Activated CD8-positive, alpha-beta memory T cell treated with anti-CD3 and anti-CD28 coated beads, Interleukin-2, amount 50 U/mL, for 24 hours (primary cell): ENCODE data around the gene SERP1.

Source experiments
- DNase-seq: peaks from one replicate; pipeline ENCODE4 v3.0.0-alpha.2; 2020; ENCODE audit errors: extremely low read depth

Gene SERP1

GRCh38 chr3:150546226-150547044, at the start of gene SERP1, which contains the start of gene EIF2A:
SERP1 (minus strand) TSS chr3:150546496; CDS start chr3:150546135, 361 bp downstream.
EIF2A (plus strand) TSS chr3:150546787; CDS start chr3:150546803, 16 bp downstream.
- DNase-seq = peak; percentile 95

- no peak for DNase-seq
Measured at GRCh38 chr3:150594150-150594549, 47.9 kb upstream of the SERP1 start.

- no peak for DNase-seq
Measured at GRCh38 chr3:150589759-150590158, 43.5 kb upstream of the SERP1 start.

DNA sequence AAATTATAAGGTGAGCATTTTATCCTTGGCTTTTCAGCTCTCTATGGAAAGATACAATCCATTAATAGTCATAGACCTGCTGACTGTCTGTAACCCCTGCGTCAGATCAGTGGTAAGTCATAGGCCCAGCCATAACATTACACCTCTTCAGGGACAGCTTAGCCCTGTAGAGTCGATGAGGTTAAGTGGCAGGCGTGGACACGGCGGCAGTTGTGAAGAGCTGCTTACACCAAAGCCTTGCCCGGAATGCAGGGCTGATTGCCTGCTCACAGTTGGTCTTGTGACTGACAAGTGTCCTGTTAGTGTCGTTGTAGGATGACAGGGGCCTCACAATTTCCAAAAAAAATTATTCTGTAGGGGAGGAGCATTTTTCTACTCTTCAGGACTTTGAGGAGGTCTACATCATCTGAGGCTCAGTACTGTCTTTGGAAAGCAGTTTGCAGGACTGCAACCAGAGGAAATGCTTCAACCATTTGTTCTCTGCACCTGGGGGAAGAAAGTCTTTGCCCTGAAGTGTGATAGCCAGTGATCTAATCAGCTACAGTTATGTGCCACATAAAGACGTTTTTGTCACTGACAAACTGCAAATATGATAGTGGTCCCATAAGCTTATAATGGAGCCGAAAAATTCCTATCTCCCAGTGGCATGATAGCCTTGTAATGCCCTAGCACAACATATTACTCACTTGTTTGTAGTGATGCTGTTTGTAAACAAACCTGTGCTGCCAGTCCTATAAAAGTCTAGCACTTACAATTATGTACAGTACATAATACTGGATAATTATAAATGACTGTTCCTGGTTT, 41.9 kb upstream of the SERP1 start:
- DNase-seq = no peak

DNA sequence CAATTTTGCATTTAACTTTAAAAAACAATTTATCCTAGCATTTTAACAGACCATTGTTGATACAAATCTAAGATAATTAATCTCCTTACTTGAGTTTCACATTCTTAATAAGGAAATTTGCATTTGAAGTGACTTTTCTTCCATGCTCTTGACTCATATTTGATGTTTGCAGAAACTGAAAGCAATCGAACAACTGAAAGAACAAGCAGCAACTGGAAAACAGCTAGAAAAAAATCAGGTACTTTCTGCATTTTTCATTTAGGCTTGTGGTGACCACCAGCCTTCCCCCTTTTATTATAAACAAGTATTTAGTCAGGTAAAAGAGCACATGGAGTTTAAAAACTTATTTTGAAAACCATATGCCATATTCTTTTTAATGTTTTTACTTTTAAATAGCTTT, 36.7 kb upstream of the SERP1 start:
- DNase-seq = no peak

DNA sequence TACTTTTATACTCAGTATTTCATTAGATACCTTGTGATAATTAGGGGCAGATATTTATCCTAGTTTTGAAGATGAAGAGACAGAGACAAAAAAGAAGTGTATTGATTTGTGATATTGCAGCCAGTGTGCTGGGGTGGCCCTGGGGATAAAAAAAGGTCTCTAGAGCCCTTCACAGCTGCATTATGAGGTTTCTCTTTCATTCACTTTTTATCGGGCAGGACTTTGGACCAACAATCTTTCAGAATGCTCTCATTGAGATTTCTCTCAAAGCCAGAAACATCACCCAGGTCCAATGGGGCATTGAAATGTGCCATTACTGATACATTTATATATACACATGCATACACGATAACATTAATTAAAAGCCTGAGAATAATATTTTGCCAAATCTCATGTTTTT, 36.3 kb upstream of the SERP1 start:
- DNase-seq = no peak

- DNase-seq = no peak
Measured at GRCh38 chr3:150581174-150581573, 34.9 kb upstream of the SERP1 start.

- no peak for DNase-seq
Measured at GRCh38 chr3:150577855-150578254, 31.6 kb upstream of the SERP1 start.

GRCh38 chr3:150567328-150567727, 21.0 kb upstream of the SERP1 start:
- DNase-seq = no peak

- DNase-seq = no peak
Measured at GRCh38 chr3:150564243-150564642, 17.9 kb upstream of the SERP1 start.

DNA sequence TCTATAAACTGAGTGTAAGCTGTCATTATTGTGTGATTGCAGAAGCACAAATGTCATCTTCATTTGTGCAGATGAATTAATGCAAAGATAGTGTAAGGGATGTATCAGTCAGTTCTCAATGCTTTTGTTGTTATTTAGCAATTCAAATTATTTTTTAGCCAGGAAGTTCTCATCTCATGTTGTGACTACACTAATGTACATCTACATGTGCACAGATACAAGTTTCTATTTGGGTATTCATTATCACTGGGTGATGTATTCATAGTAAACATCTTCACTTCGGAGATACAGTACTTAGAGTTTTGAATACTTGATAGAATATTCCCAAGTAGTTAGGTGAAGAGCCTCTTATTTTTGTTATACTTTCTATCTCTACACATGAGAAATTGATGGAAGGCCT, 11.4 kb upstream of the SERP1 start:
- DNase-seq = no peak

- no peak for DNase-seq
Measured at GRCh38 chr3:150556792-150557191, 10.5 kb upstream of the SERP1 start.

GRCh38 chr3:150555859-150556436, 9.7 kb upstream of the SERP1 start:
- DNase-seq = no peak

DNA sequence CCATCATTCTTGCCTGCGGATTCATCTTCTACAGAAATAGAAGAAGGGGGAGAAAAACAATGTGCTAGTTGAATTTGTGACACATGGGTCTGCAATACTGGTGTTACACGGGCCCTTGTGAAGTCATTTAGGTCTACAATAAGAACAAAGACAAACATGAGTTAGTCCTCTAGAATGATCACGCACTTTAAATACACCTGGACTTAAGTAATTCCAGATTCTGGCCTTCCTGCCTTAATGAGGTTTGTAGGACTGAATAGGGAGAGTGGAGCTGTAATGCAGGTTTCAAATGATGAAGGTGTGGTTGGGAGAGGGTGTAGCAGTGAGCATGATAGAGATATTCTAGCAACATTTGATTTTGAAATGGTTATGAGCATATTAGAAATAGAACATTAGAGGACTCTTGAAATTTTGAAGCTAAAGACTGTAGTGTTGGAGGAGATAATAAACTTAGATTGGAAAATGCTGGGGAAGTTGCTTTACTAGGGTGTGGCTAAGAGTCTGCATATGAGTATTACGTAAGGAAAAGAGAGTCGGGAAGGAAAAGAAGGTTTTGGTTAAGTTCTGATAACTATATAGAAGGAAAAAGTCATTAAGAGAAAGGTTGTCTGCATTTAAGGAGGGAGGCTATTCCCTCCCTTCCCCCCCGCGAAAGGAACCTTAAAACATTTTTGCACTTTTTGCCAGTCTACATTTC, 897 bp upstream of the SERP1 start:
- no peak for DNase-seq

- DNase-seq = no peak
Measured at GRCh38 chr3:150545419-150546225, 674 bp downstream of the SERP1 start.

DNA sequence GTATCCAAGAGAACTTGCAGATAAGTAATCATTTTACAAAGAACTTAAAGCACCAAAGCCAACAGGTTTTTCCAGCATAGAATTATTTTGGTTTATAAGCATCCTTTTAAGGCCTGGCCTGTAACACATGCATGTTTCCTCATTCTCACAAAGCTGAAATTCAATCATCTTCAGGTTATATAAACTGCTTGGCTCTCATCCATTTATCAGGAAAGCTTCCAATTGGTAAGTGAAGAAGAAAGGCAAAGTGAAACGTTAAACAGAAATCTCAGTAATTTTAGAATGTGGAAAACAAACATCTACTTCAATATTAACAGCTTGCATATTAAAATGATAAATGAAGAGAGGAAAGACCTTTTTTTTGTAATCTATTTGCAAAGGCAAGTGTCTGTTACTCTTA, 1.6 kb downstream of the SERP1 start:
- DNase-seq = no peak

DNA sequence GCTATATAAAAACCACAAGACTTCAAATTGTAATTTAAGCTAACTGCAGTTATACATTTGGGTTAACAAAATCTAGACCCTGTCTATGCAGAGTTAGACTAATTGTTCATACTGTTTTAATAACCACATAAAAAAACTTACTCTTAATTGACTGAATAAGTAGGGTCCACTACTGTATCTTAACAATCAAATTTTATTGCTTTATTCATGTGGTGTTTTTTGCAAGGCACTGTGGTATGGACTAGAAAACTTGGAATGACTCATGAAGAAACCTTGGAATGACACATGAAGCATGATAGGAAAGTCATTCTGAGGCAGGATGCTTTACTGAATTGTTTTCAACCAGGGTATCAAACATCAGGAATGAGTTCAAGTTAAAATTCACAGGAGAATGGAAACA, 2.3 kb downstream of the SERP1 start:
- DNase-seq = no peak

DNA sequence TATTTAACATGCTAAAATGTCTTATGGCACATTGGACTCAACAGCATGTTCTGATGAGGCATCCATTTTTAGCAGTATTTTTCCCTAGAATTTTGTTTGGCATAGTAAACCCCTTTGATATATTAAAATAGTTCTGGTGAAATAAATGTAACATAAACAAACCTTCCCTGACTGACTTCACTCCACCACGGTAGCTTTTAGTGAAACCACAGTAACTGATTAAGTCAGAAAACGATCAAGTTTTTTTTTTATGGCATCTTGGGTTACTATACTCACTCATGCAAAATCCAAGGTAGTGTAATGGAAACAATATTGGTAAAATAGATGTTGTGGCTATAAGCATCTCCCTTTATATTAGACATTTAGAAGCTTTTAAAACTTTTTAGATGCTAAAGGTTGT, 2.8 kb downstream of the SERP1 start:
- no peak for DNase-seq

- no peak for DNase-seq
Measured at GRCh38 chr3:150543128-150543527, 3.2 kb downstream of the SERP1 start.

GRCh38 chr3:150540991-150541390, 5.3 kb downstream of the SERP1 start:
- no peak for DNase-seq

DNA sequence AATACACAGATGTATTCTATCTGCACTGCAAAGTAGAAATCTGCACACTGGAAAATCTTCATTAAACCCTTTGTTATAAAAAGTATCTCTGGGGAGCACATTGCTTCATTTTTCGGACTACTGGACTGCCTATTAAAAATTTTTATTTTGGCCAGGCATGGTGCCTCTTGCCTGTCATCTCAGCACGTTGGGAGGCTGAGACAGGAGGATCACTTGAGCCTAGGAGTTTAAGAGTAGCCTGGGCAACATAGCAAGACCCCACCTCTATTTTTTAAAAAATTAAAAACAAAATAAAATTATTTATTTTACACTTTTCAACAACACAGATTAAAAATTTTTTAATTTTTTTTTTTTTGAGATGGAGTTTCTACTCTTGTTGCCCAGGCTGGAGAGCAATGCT, 6.0 kb downstream of the SERP1 start:
- DNase-seq = no peak
